Measurements from ENCODE around the gene JAZF1. TPM values are rescaled to one million over a fixed set of nuclear protein-coding genes. Genes with fewer than 3 reads are reported as not detected.

JAZF1 gene
- total and polyA plus RNA-seq, 2 of the 8 experiments (the other 6 are each of a cell fraction or from before 2014, with no cell fraction given), result 2.6 to 21.8 TPM

DNA sequence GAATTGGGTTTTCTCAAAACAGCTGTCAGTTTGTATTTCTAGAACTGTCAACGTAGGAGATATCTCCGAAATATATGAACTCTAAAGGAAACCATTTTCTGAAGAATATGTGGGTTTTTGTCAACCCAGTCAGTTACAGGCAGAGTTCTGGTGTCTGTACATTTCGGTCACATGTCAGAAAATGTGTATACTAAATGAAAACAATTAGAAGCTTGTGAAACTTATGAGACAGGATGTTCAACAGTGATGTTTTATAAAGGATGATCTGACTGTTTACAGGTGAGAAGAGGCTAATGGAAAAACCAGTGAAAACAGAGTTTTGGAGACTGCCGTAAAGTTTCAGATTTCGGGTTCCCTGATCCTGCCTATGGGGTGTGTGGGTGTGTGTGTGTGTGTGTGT lies 6.2 kb downstream of the JAZF1 start:
- H3K4ac ChIP-seq (replicated peaks; ENCODE audit: insufficient read length, low read depth, low read length), result no peak overlapping the region
- H3K79me1 ChIP-seq (ENCODE audit: low read depth, low read length), result 0 out of 2 replicates have a peak, but pooled peaks cover 2% of the 10 kb centered on the region
- no peak overlapping the region for H3K14ac ChIP-seq (ENCODE audit: insufficient read length)
- ChIA-PET CTCF (ENCODE audit: partially characterized antibody) (no interaction called here), POLR2A (ENCODE audit: partially characterized antibody) (interaction anchor here (1.2 kb wide), 1 partner anchor 11 kb away, joined by 3 read pairs; no protein-coding TSS in a partner anchor)
- H2BK5ac ChIP-seq (ENCODE audit: low read depth, low read length), result no peak overlapping the region
- H3K56ac ChIP-seq (replicated peaks; ENCODE audit: insufficient read length, low read depth, low read length), result no peak overlapping the region
- no peak overlapping the region for H3K4me2 ChIP-seq (ENCODE audit: insufficient read depth in 1 of 2, low read depth in 2 of 2, low read length in 2 of 2)
- no peak overlapping the region for H3K9ac ChIP-seq (replicated peaks in 1 of 4; ENCODE audit: extremely low read depth in 1 of 4, low read depth in 3 of 4, low read length in 3 of 4)
- H3K23ac ChIP-seq (ENCODE audit: insufficient read length), result no peak overlapping the region
- H2BK120ac ChIP-seq (replicated peaks; ENCODE audit: low read depth, low read length), result no peak overlapping the region
- TF ChIP-seq GABPA (IDR thresholded peaks at IDR 0.05; ENCODE audit: borderline replicate concordance, insufficient read depth, low read length), result no peak
- TF ChIP-seq SRF (IDR thresholded peaks at IDR 0.05; ENCODE audit: low read depth, low read length), result no peak
- TF ChIP-seq CREB1 (IDR thresholded peaks at IDR 0.05), result no peak
- no peak for TF ChIP-seq FOSL1 (IDR thresholded peaks at IDR 0.05; ENCODE audit: insufficient read depth, low read depth, low read length)
- no peak for TF ChIP-seq POU5F1 (IDR thresholded peaks at IDR 0.05; ENCODE audit: low read depth, low read length)
- H2BK12ac ChIP-seq (ENCODE audit: low read depth, low read length), result no peak overlapping the region
- no peak overlapping the region for H4K5ac ChIP-seq (ENCODE audit: insufficient read length, low read depth, low read length)
- H4K91ac ChIP-seq (replicated peaks; ENCODE audit: insufficient read length, low read length), result no peak overlapping the region
- H3K36me3 ChIP-seq (ENCODE audit: control insufficient read depth in 2 of 4, insufficient read depth in 4 of 4, low read length in 3 of 4), result no peaks in the 10 kb centered on the region
- H2AK5ac ChIP-seq (ENCODE audit: low read depth, low read length), result no peak overlapping the region
- H3K79me2 ChIP-seq (ENCODE audit: control insufficient read depth in 1 of 2, insufficient read depth in 2 of 2, low read length in 2 of 2), result peaks cover 0 to 64% of the 10 kb centered on the region in 2 experiments; a peak in 3 of 4 replicates
- H3K4me3 ChIP-seq (ENCODE audit: extremely low read depth in 1 of 4, insufficient read depth in 2 of 4, low read depth in 3 of 4, low read length in 4 of 4), result no peak overlapping the region
- H3K4me1 ChIP-seq (replicated peaks in 1 of 4; ENCODE audit: control insufficient read depth in 3 of 4, insufficient read depth in 4 of 4, low read length in 3 of 4), result peaks cover 0 to 24% (median 11%) of the 10 kb centered on the region in 4 experiments
- H2BK20ac ChIP-seq (ENCODE audit: low read length), result no peak overlapping the region
- no peak overlapping the region for H2BK15ac ChIP-seq (ENCODE audit: low read length)
- no peak overlapping the region for H3K27ac ChIP-seq (ENCODE audit: low read depth, low read length)
- H3K23me2 ChIP-seq (ENCODE audit: low read depth, low read length), result peaks cover 4% of the 10 kb centered on the region; the same call in 1 of the 2 replicates
- H2AFZ ChIP-seq (ENCODE audit: low read length), result no peak overlapping the region
- no peak overlapping the region for H3K18ac ChIP-seq (ENCODE audit: extremely low read depth, low read length)
- H4K20me1 ChIP-seq (replicated peaks in 1 of 2; ENCODE audit: control insufficient read depth in 1 of 2, insufficient read depth in 2 of 2, low read length in 2 of 2), result peaks cover 1 to 3% of the 10 kb centered on the region in 2 experiments
- FAIRE-seq, result no peak
- H3K9me3 ChIP-seq (ENCODE audit: insufficient read depth in 2 of 2, low read depth in 1 of 2, low read length in 1 of 2), result no peaks in the 10 kb centered on the region
- no peak for DNase-seq (ENCODE audit: low read depth in 1 of 2, low spot score in 2 of 2)
- H3K27me3 ChIP-seq (replicated peaks in 1 of 4; ENCODE audit: control insufficient read depth in 3 of 4, extremely low read depth in 1 of 4, insufficient read depth in 3 of 4, low read length in 3 of 4), result peaks cover 0 to 7% (median 2%) of the 10 kb centered on the region in 4 experiments; a peak in 3 of 7 replicates
- no peak overlapping the region for H4K8ac ChIP-seq (ENCODE audit: extremely low read depth, insufficient read depth, low read length)
- 84% methylated on average over 5 of the region's 5 CpGs; no CpG with 5 or more reads in 1 of the 2 experiments for WGBS, 2 experiments (ENCODE audit: extremely low coverage in 1 of 2, insufficient coverage in 1 of 2, insufficient read length in 1 of 2, insufficient replicate concordance in 2 of 2, low coverage in 1 of 2, low lambda C conversion rate in 2 of 2, missing lambda C conversion rate in 1 of 2)

Data from H1 (cell line).